Activated CD4-positive, alpha-beta memory T cell treated with anti-CD3 and anti-CD28 coated beads, Interleukin-2, amount 10 ng/mL, durations not matched to agents 7 days and 5 days (primary cell): ENCODE measurements around the gene MRPL16. TPM values are rescaled to one million over a fixed set of nuclear protein-coding genes. Genes with fewer than 3 reads are reported as not detected.
"Not testable (repeated sequence)": the region's sequence is repeated elsewhere in the genome, so short reads cannot be mapped to it uniquely, and the experiment has no call there.

Source experiments
- CTCF ChIA-PET: fragments of 350-600 bp; sonication (Branson Sonifier 250); formaldehyde crosslinking; loops from one replicate; lab custom pipeline; 2021; ENCODE audit warnings: antibody characterized with exemption, inconsistent platforms; lab: Charles Lee
- POLR2A ChIA-PET: fragments of 350-600 bp; sonication (Branson Sonifier 250); formaldehyde crosslinking; loops from one replicate; lab custom pipeline; 2021; ENCODE audit warnings: antibody characterized with exemption; lab: Charles Lee
- DNase-seq: peaks from one replicate; pipeline ENCODE4 v3.0.0-alpha.2; 2020
- H3K27ac Mint-ChIP-seq: one replicate; pipeline ENCODE4 v1.8.0; 2021; ENCODE audit warnings: mild to moderate bottlenecking, mixed read lengths
- H3K27me3 Mint-ChIP-seq: one replicate; pipeline ENCODE4 v1.8.0; 2021; ENCODE audit warnings: mixed read lengths
- H3K36me3 Mint-ChIP-seq: one replicate; pipeline ENCODE4 v1.8.0; 2021; ENCODE audit warnings: low read depth, mixed read lengths
- H3K4me1 Mint-ChIP-seq: one replicate; pipeline ENCODE4 v1.8.0; 2021; ENCODE audit warnings: mixed read lengths
- H3K4me3 Mint-ChIP-seq: one replicate; pipeline ENCODE4 v1.8.0; 2021; ENCODE audit warnings: mild to moderate bottlenecking, mixed read lengths
- H3K9me3 Mint-ChIP-seq: one replicate; pipeline ENCODE4 v1.8.0; 2021; ENCODE audit warnings: mixed read lengths
- total RNA-seq, 2 experiments: library from RNA; stranded (reverse); gene quantifications; one replicate each; pipeline ENCODE4 v1.2.3, GENCODE V29; 2021

The MRPL16 gene
- total RNA-seq, 2 experiments from 2014 or later = 77.0 to 77.7 TPM

- ChIA-PET CTCF (no interaction called here), POLR2A (no interaction called here)
- H3K27me3 Mint-ChIP-seq = peaks cover 5% of the 10 kb centered on the region
- H3K4me3 Mint-ChIP-seq = no peak overlapping the region
- H3K9me3 Mint-ChIP-seq = no peaks in the 10 kb centered on the region
- no peak for DNase-seq
- H3K36me3 Mint-ChIP-seq = no peaks in the 10 kb centered on the region
- H3K4me1 Mint-ChIP-seq = peaks cover 6% of the 10 kb centered on the region
- H3K27ac Mint-ChIP-seq = no peak overlapping the region
These were observed 30.9 kb upstream of the MRPL16 start for GRCh38 chr11:59841514-59841913.

- H3K9me3 Mint-ChIP-seq = no peaks in the 10 kb centered on the region
- peaks cover 6% of the 10 kb centered on the region for H3K4me1 Mint-ChIP-seq
- no peak overlapping the region for H3K4me3 Mint-ChIP-seq
- ChIA-PET CTCF (no interaction called here), POLR2A (no interaction called here)
- H3K27ac Mint-ChIP-seq = no peak overlapping the region
- H3K36me3 Mint-ChIP-seq = no peaks in the 10 kb centered on the region
- H3K27me3 Mint-ChIP-seq = peaks cover 2% of the 10 kb centered on the region
- DNase-seq = no peak
These were observed 29.0 kb upstream of the MRPL16 start for GRCh38 chr11:59839615-59840014.

GRCh38 chr11:59833602-59834001, 23.0 kb upstream of the MRPL16 start:
- no peak for DNase-seq
- Mint-ChIP-seq H3K9me3 (no peaks in the 10 kb centered on the region), H3K36me3 (no peaks in the 10 kb centered on the region), H3K27me3 (no peaks in the 10 kb centered on the region), H3K4me1 (peaks cover 8% of the 10 kb centered on the region), H3K4me3 (no peak overlapping the region), H3K27ac (no peak overlapping the region)
- POLR2A ChIA-PET = no interaction called here
- CTCF ChIA-PET = no interaction called here

- Mint-ChIP-seq H3K9me3 (no peaks in the 10 kb centered on the region), H3K27me3 (no peaks in the 10 kb centered on the region), H3K36me3 (no peaks in the 10 kb centered on the region), H3K4me3 (no peak overlapping the region), H3K4me1 (peaks cover 8% of the 10 kb centered on the region), H3K27ac (no peak overlapping the region)
- CTCF ChIA-PET = interaction anchor here (2.2 kb wide), 1 partner anchor 90 kb away, joined by 5 read pairs; no protein-coding TSS in a partner anchor
- POLR2A ChIA-PET = no interaction called here
- no peak for DNase-seq
These were observed 18.8 kb upstream of the MRPL16 start for GRCh38 chr11:59829358-59829757.

- no peak overlapping the region for H3K27ac Mint-ChIP-seq
- peaks cover 16% of the 10 kb centered on the region for H3K4me1 Mint-ChIP-seq
- ChIA-PET CTCF (interaction anchor here (0.6 to 1.4 kb wide), 7 partner anchors 9 to 277 kb away, joined by 3 to 22 read pairs (median 3); no protein-coding TSS in a partner anchor), POLR2A (no interaction called here)
- H3K4me3 Mint-ChIP-seq = no peak overlapping the region
- no peaks in the 10 kb centered on the region for H3K9me3 Mint-ChIP-seq
- H3K27me3 Mint-ChIP-seq = no peaks in the 10 kb centered on the region
- DNase-seq = peak; percentile 47
- no peaks in the 10 kb centered on the region for H3K36me3 Mint-ChIP-seq
These were observed 12.5 kb upstream of the MRPL16 start for GRCh38 chr11:59822989-59823566.

- H3K4me1 Mint-ChIP-seq = peaks cover 30% of the 10 kb centered on the region
- no peaks in the 10 kb centered on the region for H3K27me3 Mint-ChIP-seq
- H3K27ac Mint-ChIP-seq = peak overlapping the region; percentile 24
- CTCF ChIA-PET = no interaction called here
- POLR2A ChIA-PET = interaction anchor here (0.7 kb wide), 1 partner anchor 62 kb away, joined by 3 read pairs; no protein-coding TSS in a partner anchor
- DNase-seq = no peak
- no peaks in the 10 kb centered on the region for H3K9me3 Mint-ChIP-seq
- H3K36me3 Mint-ChIP-seq = no peaks in the 10 kb centered on the region
- H3K4me3 Mint-ChIP-seq = no peak overlapping the region
These were observed 8.0 kb upstream of the MRPL16 start for GRCh38 chr11:59818572-59818971.

- H3K36me3 Mint-ChIP-seq, H3K27me3 Mint-ChIP-seq, H3K4me3 Mint-ChIP-seq, H3K9me3 Mint-ChIP-seq, H3K27ac Mint-ChIP-seq, POLR2A ChIA-PET, DNase-seq: not testable (repeated sequence)
- CTCF ChIA-PET = interaction anchor here (1.1 kb wide), 1 partner anchor 40 kb away, joined by 3 read pairs; no protein-coding TSS in a partner anchor
- H3K4me1 Mint-ChIP-seq = peaks cover 37% of the 10 kb centered on the region
These were observed 5.9 kb upstream of the MRPL16 start for GRCh38 chr11:59816434-59816833.

GRCh38 chr11:59815754-59816153, 5.2 kb upstream of the MRPL16 start:
- H3K4me3 Mint-ChIP-seq = no peak overlapping the region
- peaks cover 3% of the 10 kb centered on the region for H3K9me3 Mint-ChIP-seq
- ChIA-PET POLR2A (no interaction called here), CTCF (interaction anchor here (1.7 kb wide), 1 partner anchor 61 kb away, joined by 4 read pairs; the partner anchor contains the start of gene STX3)
- H3K4me1 Mint-ChIP-seq = peaks cover 44% of the 10 kb centered on the region
- H3K36me3 Mint-ChIP-seq = peaks cover 12% of the 10 kb centered on the region
- no peaks in the 10 kb centered on the region for H3K27me3 Mint-ChIP-seq
- no peak overlapping the region for H3K27ac Mint-ChIP-seq
- no peak for DNase-seq

- DNase-seq = no peak
- Mint-ChIP-seq H3K4me1 (peaks cover 52% of the 10 kb centered on the region), H3K36me3 (peaks cover 19% of the 10 kb centered on the region), H3K27me3 (no peaks in the 10 kb centered on the region), H3K9me3 (peaks cover 3% of the 10 kb centered on the region), H3K27ac (peak overlapping the region; percentile 11), H3K4me3 (peak overlapping the region; percentile 2)
- ChIA-PET POLR2A (interaction anchor here (1.0 kb wide), 1 partner anchor 11 kb away, joined by 3 read pairs; no protein-coding TSS in a partner anchor), CTCF (interaction anchor here (0.6 to 2.2 kb wide), 4 partner anchors 9 to 1244 kb away, joined by 3 to 8 read pairs (median 5); partner anchors contain the start of gene STX3)
These were observed 3.4 kb upstream of the MRPL16 start for GRCh38 chr11:59814021-59814420.

- H3K4me3 Mint-ChIP-seq = no peak overlapping the region
- H3K27ac Mint-ChIP-seq = no peak overlapping the region
- no peaks in the 10 kb centered on the region for H3K27me3 Mint-ChIP-seq
- no peak for DNase-seq
- ChIA-PET CTCF (interaction anchor here (0.9 to 2.2 kb wide), 3 partner anchors 10 to 106 kb away, joined by 3 to 8 read pairs (median 6); partner anchors contain the start of gene STX3), POLR2A (interaction anchor here (1.0 kb wide), 1 partner anchor 12 kb away, joined by 3 read pairs; no protein-coding TSS in a partner anchor)
- peaks cover 23% of the 10 kb centered on the region for H3K36me3 Mint-ChIP-seq
- peaks cover 50% of the 10 kb centered on the region for H3K4me1 Mint-ChIP-seq
- peaks cover 3% of the 10 kb centered on the region for H3K9me3 Mint-ChIP-seq
These were observed 2.8 kb upstream of the MRPL16 start for GRCh38 chr11:59813364-59813763.

GRCh38 chr11:59812220-59812619, 1.6 kb upstream of the MRPL16 start:
- ChIA-PET POLR2A (interaction anchor here (1.0 to 8.8 kb wide), 2 partner anchors 29 to 57 kb away, joined by 3 to 64 read pairs; partner anchors contain the start of gene STX3), CTCF (interaction anchor here (0.9 to 1.7 kb wide), 2 partner anchors 11 to 316 kb away, joined by 3 to 5 read pairs; no protein-coding TSS in a partner anchor)
- Mint-ChIP-seq H3K9me3 (peaks cover 3% of the 10 kb centered on the region), H3K4me1 (peaks cover 47% of the 10 kb centered on the region), H3K4me3 (no peak overlapping the region), H3K36me3 (peaks cover 28% of the 10 kb centered on the region), H3K27ac (no peak overlapping the region), H3K27me3 (no peaks in the 10 kb centered on the region)
- DNase-seq = no peak

GRCh38 chr11:59810911-59811259, 307 bp upstream of the MRPL16 start:
- Mint-ChIP-seq H3K9me3 (peaks cover 3% of the 10 kb centered on the region), H3K36me3 (peaks cover 39% of the 10 kb centered on the region), H3K27ac (peak overlapping the region; percentile 91), H3K4me3 (peak overlapping the region; percentile 90), H3K27me3 (no peaks in the 10 kb centered on the region), H3K4me1 (peaks cover 48% of the 10 kb centered on the region)
- CTCF ChIA-PET = interaction anchor here (0.6 to 4.3 kb wide), 8 partner anchors 10 to 195 kb away, joined by 3 to 36 read pairs (median 6); partner anchors contain the start of genes OSBP, PATL1 and STX3
- no peak for DNase-seq
- POLR2A ChIA-PET = interaction anchor here (0.7 to 8.8 kb wide), 13 partner anchors 23 to 245 kb away, joined by 3 to 64 read pairs (median 4); partner anchors contain the start of genes OSBP, PATL1 and STX3

GRCh38 chr11:59807047-59807610, 3.4 kb downstream of the MRPL16 start:
- peaks cover 44% of the 10 kb centered on the region for H3K4me1 Mint-ChIP-seq
- peaks cover 3% of the 10 kb centered on the region for H3K9me3 Mint-ChIP-seq
- H3K27me3 Mint-ChIP-seq = no peaks in the 10 kb centered on the region
- no peak overlapping the region for H3K27ac Mint-ChIP-seq
- H3K4me3 Mint-ChIP-seq = no peak overlapping the region
- peaks cover 55% of the 10 kb centered on the region for H3K36me3 Mint-ChIP-seq
- no peak for DNase-seq
- ChIA-PET POLR2A (interaction anchor here (0.9 to 8.8 kb wide), 3 partner anchors 11 to 52 kb away, joined by 3 to 64 read pairs (median 3); partner anchors contain the start of gene STX3), CTCF (interaction anchor here (0.8 to 4.3 kb wide), 4 partner anchors 16 to 138 kb away, joined by 3 to 36 read pairs (median 3); partner anchors contain the start of genes PATL1 and STX3)
